ENCODE measurements around the gene CHURC1.

CHURC1 gene

GRCh38 chr14:64868379-64868778 lies 45.9 kb upstream of the CHURC1 start:
- H3K9me3 ChIP-seq (replicated peaks in 1 of 2; ENCODE audit: control insufficient read depth in 2 of 2, insufficient read depth in 1 of 2, low read depth in 1 of 2, low read length in 2 of 2) = no peaks in the 10 kb centered on the region
- H2AK5ac ChIP-seq (ENCODE audit: low read depth, low read length) = no peak overlapping the region
- H3K4ac ChIP-seq (ENCODE audit: low read length) = no peak overlapping the region
- H2AFZ ChIP-seq (ENCODE audit: low read length) = no peak overlapping the region
- H2BK12ac ChIP-seq (ENCODE audit: low read length) = no peak overlapping the region
- H2BK5ac ChIP-seq (ENCODE audit: low read length) = no peak overlapping the region
- H3K23ac ChIP-seq (ENCODE audit: low read depth, low read length, poor library complexity) = no peak overlapping the region
- WGBS, 2 donors (ENCODE audit: extremely low coverage in 2 of 2, insufficient read length in 2 of 2, insufficient replicate concordance in 1 of 2) = no CpG with 5 or more reads among the region's 2 CpGs
- H2BK15ac ChIP-seq (ENCODE audit: low read length) = no peak overlapping the region
- no peak overlapping the region for H3K27ac ChIP-seq (replicated peaks; ENCODE audit: low read length)
- H3K27me3 ChIP-seq (ENCODE audit: control insufficient read depth in 3 of 3, insufficient read depth in 3 of 3, low read depth in 1 of 3, low read length in 3 of 3) = peaks cover 0 to 69% (median 0%) of the 10 kb centered on the region in 3 experiments
- no peak overlapping the region for H3K4me2 ChIP-seq (ENCODE audit: insufficient read depth, low read length, poor library complexity, severe bottlenecking)
- H2BK120ac ChIP-seq (ENCODE audit: low read depth, low read length) = no peak overlapping the region
- H3K36me3 ChIP-seq (replicated peaks in 1 of 2; ENCODE audit: control insufficient read depth in 2 of 2, insufficient read depth in 2 of 2, low read length in 2 of 2) = no peaks in the 10 kb centered on the region
- no peak overlapping the region for H3K14ac ChIP-seq (ENCODE audit: low read length)
- no peak for DNase-seq (ENCODE audit: low spot score)
- H3K79me1 ChIP-seq (ENCODE audit: low read depth, low read length) = no peaks in the 10 kb centered on the region
- no peak overlapping the region for H3K9ac ChIP-seq (ENCODE audit: low read depth, low read length, poor library complexity)
- no peak overlapping the region for H3K18ac ChIP-seq (ENCODE audit: low read length)
- H4K8ac ChIP-seq (ENCODE audit: low read depth, low read length) = no peak overlapping the region
- no peak overlapping the region for H3K4me3 ChIP-seq (ENCODE audit: low read length in 2 of 2)
- H4K91ac ChIP-seq (ENCODE audit: low read depth, low read length, poor library complexity) = no peak overlapping the region
- H3K4me1 ChIP-seq (ENCODE audit: control insufficient read depth in 2 of 2, insufficient read depth in 1 of 2, low read depth in 1 of 2, low read length in 2 of 2) = peaks cover 0 to 5% of the 10 kb centered on the region in 2 donors

DNA sequence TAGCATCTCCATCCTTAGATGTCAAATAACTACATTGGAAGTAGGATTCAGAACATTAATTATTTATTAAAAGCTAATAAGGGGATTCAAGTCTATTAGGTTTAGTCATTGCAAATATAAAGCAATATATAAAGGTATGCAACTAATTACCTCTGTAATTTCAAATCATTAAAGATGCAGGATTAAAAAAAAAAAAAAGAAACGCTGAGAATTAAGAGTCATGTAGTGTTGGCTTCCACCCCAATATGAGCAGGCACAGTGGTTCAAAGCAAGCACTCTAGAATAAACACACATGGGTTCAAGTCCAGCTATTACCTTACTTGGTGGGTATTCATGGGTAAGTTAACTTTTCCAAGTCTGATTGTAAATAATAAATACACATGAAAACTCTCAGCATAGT lies 45.4 kb upstream of the CHURC1 start:
- Histone ChIP-seq H2BK120ac (ENCODE audit: low read depth, low read length) (no peak overlapping the region), H3K9me3 (replicated peaks in 1 of 2; ENCODE audit: control insufficient read depth in 2 of 2, insufficient read depth in 1 of 2, low read depth in 1 of 2, low read length in 2 of 2) (no peaks in the 10 kb centered on the region), H3K9ac (ENCODE audit: low read depth, low read length, poor library complexity) (no peak overlapping the region), H3K27ac (replicated peaks; ENCODE audit: low read length) (no peak overlapping the region), H2BK12ac (ENCODE audit: low read length) (no peak overlapping the region), H3K4me3 (ENCODE audit: low read length in 2 of 2) (no peak overlapping the region), H3K18ac (ENCODE audit: low read length) (no peak overlapping the region), H3K36me3 (replicated peaks in 1 of 2; ENCODE audit: control insufficient read depth in 2 of 2, insufficient read depth in 2 of 2, low read length in 2 of 2) (no peaks in the 10 kb centered on the region), H3K79me1 (ENCODE audit: low read depth, low read length) (no peaks in the 10 kb centered on the region), H3K4me2 (ENCODE audit: insufficient read depth, low read length, poor library complexity, severe bottlenecking) (no peak overlapping the region), H4K8ac (ENCODE audit: low read depth, low read length) (no peak overlapping the region), H3K14ac (ENCODE audit: low read length) (no peak overlapping the region), H2BK5ac (ENCODE audit: low read length) (no peak overlapping the region), H3K23ac (ENCODE audit: low read depth, low read length, poor library complexity) (no peak overlapping the region), H3K27me3 (ENCODE audit: control insufficient read depth in 3 of 3, insufficient read depth in 3 of 3, low read depth in 1 of 3, low read length in 3 of 3) (peaks cover 0 to 69% (median 0%) of the 10 kb centered on the region in 3 experiments), H2AFZ (ENCODE audit: low read length) (no peak overlapping the region), H2BK15ac (ENCODE audit: low read length) (no peak overlapping the region), H3K4ac (ENCODE audit: low read length) (no peak overlapping the region), H4K91ac (ENCODE audit: low read depth, low read length, poor library complexity) (no peak overlapping the region), H3K4me1 (ENCODE audit: control insufficient read depth in 2 of 2, insufficient read depth in 1 of 2, low read depth in 1 of 2, low read length in 2 of 2) (peaks cover 0 to 5% of the 10 kb centered on the region in 2 donors), H2AK5ac (ENCODE audit: low read depth, low read length) (no peak overlapping the region)
- DNase-seq (ENCODE audit: low spot score) = no peak
- no CpG with 5 or more reads among the region's 1 CpG for WGBS, 2 donors (ENCODE audit: extremely low coverage in 2 of 2, insufficient read length in 2 of 2, insufficient replicate concordance in 1 of 2)

DNA sequence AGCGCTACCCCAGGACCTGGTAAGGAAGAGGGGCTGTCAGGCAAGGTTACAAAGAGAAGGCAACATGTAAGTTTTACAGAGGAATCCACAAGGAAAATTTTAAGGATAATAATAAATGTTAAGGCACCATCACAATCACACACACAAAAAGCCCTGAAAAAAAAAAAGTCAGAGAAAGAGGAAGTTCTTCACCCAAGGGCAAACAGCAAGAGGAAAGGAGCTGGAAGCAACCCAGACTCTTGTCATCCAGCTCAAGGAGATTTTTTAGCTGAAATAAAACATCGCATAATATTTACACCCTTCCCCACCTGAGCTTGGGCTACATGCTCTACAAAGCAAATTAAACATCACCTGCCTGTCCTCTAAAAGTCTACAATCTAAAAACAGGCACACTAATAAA lies 44.1 kb upstream of the CHURC1 start:
- no peaks in the 10 kb centered on the region for H3K9me3 ChIP-seq (replicated peaks in 1 of 2; ENCODE audit: control insufficient read depth in 2 of 2, insufficient read depth in 1 of 2, low read depth in 1 of 2, low read length in 2 of 2)
- H3K18ac ChIP-seq (ENCODE audit: low read length) = no peak overlapping the region
- no peaks in the 10 kb centered on the region for H3K36me3 ChIP-seq (replicated peaks in 1 of 2; ENCODE audit: control insufficient read depth in 2 of 2, insufficient read depth in 2 of 2, low read length in 2 of 2)
- H4K91ac ChIP-seq (ENCODE audit: low read depth, low read length, poor library complexity) = no peak overlapping the region
- no peak overlapping the region for H2AFZ ChIP-seq (ENCODE audit: low read length)
- H3K23ac ChIP-seq (ENCODE audit: low read depth, low read length, poor library complexity) = no peak overlapping the region
- no peak overlapping the region for H3K4ac ChIP-seq (ENCODE audit: low read length)
- H3K4me2 ChIP-seq (ENCODE audit: insufficient read depth, low read length, poor library complexity, severe bottlenecking) = no peak overlapping the region
- no peak overlapping the region for H3K14ac ChIP-seq (ENCODE audit: low read length)
- DNase-seq (ENCODE audit: low spot score) = no peak
- no peak overlapping the region for H2BK15ac ChIP-seq (ENCODE audit: low read length)
- H3K27me3 ChIP-seq (ENCODE audit: control insufficient read depth in 3 of 3, insufficient read depth in 3 of 3, low read depth in 1 of 3, low read length in 3 of 3) = peaks cover 0 to 75% (median 0%) of the 10 kb centered on the region in 3 experiments
- H3K4me3 ChIP-seq (ENCODE audit: low read length in 2 of 2) = no peak overlapping the region
- H4K8ac ChIP-seq (ENCODE audit: low read depth, low read length) = no peak overlapping the region
- peaks cover 0 to 5% of the 10 kb centered on the region in 2 donors for H3K4me1 ChIP-seq (ENCODE audit: control insufficient read depth in 2 of 2, insufficient read depth in 1 of 2, low read depth in 1 of 2, low read length in 2 of 2)
- no peak overlapping the region for H3K27ac ChIP-seq (replicated peaks; ENCODE audit: low read length)
- no peak overlapping the region for H2BK5ac ChIP-seq (ENCODE audit: low read length)
- no CpG with 5 or more reads among the region's 2 CpGs for WGBS, 2 donors (ENCODE audit: extremely low coverage in 2 of 2, insufficient read length in 2 of 2, insufficient replicate concordance in 1 of 2)
- H3K9ac ChIP-seq (ENCODE audit: low read depth, low read length, poor library complexity) = no peak overlapping the region
- H2BK12ac ChIP-seq (ENCODE audit: low read length) = no peak overlapping the region
- H2BK120ac ChIP-seq (ENCODE audit: low read depth, low read length) = no peak overlapping the region
- H2AK5ac ChIP-seq (ENCODE audit: low read depth, low read length) = no peak overlapping the region
- H3K79me1 ChIP-seq (ENCODE audit: low read depth, low read length) = no peaks in the 10 kb centered on the region

- H2AFZ ChIP-seq (ENCODE audit: low read length) = no peak overlapping the region
- no peaks in the 10 kb centered on the region for H3K9me3 ChIP-seq (replicated peaks in 1 of 2; ENCODE audit: control insufficient read depth in 2 of 2, insufficient read depth in 1 of 2, low read depth in 1 of 2, low read length in 2 of 2)
- H2BK5ac ChIP-seq (ENCODE audit: low read length) = no peak overlapping the region
- no peak overlapping the region for H3K4me3 ChIP-seq (ENCODE audit: low read length in 2 of 2)
- no peak overlapping the region for H3K18ac ChIP-seq (ENCODE audit: low read length)
- no peaks in the 10 kb centered on the region for H3K79me1 ChIP-seq (ENCODE audit: low read depth, low read length)
- no peak overlapping the region for H3K23ac ChIP-seq (ENCODE audit: low read depth, low read length, poor library complexity)
- peaks cover 0 to 75% (median 0%) of the 10 kb centered on the region in 3 experiments for H3K27me3 ChIP-seq (ENCODE audit: control insufficient read depth in 3 of 3, insufficient read depth in 3 of 3, low read depth in 1 of 3, low read length in 3 of 3)
- H3K4me2 ChIP-seq (ENCODE audit: insufficient read depth, low read length, poor library complexity, severe bottlenecking) = no peak overlapping the region
- no peak overlapping the region for H4K91ac ChIP-seq (ENCODE audit: low read depth, low read length, poor library complexity)
- no peak overlapping the region for H4K8ac ChIP-seq (ENCODE audit: low read depth, low read length)
- no peak overlapping the region for H3K14ac ChIP-seq (ENCODE audit: low read length)
- no peak overlapping the region for H3K4ac ChIP-seq (ENCODE audit: low read length)
- no peak overlapping the region for H2BK12ac ChIP-seq (ENCODE audit: low read length)
- WGBS, 2 donors (ENCODE audit: extremely low coverage in 2 of 2, insufficient read length in 2 of 2, insufficient replicate concordance in 1 of 2) = no CpG with 5 or more reads among the region's 2 CpGs
- no peak overlapping the region for H3K27ac ChIP-seq (replicated peaks; ENCODE audit: low read length)
- no peak overlapping the region for H3K9ac ChIP-seq (ENCODE audit: low read depth, low read length, poor library complexity)
- H2BK15ac ChIP-seq (ENCODE audit: low read length) = no peak overlapping the region
- H2BK120ac ChIP-seq (ENCODE audit: low read depth, low read length) = no peak overlapping the region
- H3K36me3 ChIP-seq (replicated peaks in 1 of 2; ENCODE audit: control insufficient read depth in 2 of 2, insufficient read depth in 2 of 2, low read length in 2 of 2) = no peaks in the 10 kb centered on the region
- peaks cover 0 to 1% of the 10 kb centered on the region in 2 donors for H3K4me1 ChIP-seq (ENCODE audit: control insufficient read depth in 2 of 2, insufficient read depth in 1 of 2, low read depth in 1 of 2, low read length in 2 of 2)
- no peak overlapping the region for H2AK5ac ChIP-seq (ENCODE audit: low read depth, low read length)
- DNase-seq (ENCODE audit: low spot score) = no peak
Measured at GRCh38 chr14:64871344-64871743, 42.9 kb upstream of the CHURC1 start.
